ENCODE measurements around the gene MR1. TPM values are rescaled to one million over a fixed set of nuclear protein-coding genes. Genes with fewer than 3 reads are reported as not detected.
A peak's percentile ranks its signal among the peaks of the same experiment; 100 is the strongest.

MR1 gene
- total and polyA plus RNA-seq, 5 donors from 2014 or later = 30.5 to 48.7 (median 43.8) TPM

DNA sequence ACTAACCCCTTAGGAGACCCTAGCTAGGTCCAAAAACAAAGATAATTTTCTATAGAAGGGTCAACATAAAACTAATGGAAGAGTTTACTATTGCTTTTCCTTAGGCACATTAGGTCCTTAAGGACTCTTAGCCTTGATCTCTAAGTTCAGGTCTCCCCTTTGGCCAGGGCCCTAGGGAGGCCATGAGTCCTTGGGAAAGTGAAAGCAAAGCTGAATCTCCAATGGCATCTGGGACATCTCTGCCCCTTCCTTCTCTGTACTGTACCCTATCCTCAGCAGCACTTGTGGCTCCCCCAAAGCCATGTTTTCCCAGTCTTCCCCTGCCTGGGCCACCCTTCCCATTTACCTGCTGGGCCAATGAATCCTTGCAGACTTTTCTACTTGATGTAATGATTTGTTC is 69.1 kb downstream of the MR1 start:
- Mint-ChIP-seq H3K9me3 (no peaks in the 10 kb centered on the region), H3K27ac (peak overlapping the region; percentile 8 to 89 (median 73)), H3K27me3 (peaks cover 18% of the 10 kb centered on the region), H3K4me3 (peak overlapping the region in 3 of 4 donors; percentile 19 to 86 (median 59)), H3K4me1 (peaks cover 17 to 69% (median 56%) of the 10 kb centered on the region in 4 donors), H3K36me3 (no peaks in the 10 kb centered on the region)
- H3K4me1 ChIP-seq (ENCODE audit: control insufficient read depth, insufficient read depth, low read length, poor library complexity, severe bottlenecking) = peaks cover 49% of the 10 kb centered on the region
- no peak overlapping the region for H3K4me3 ChIP-seq (ENCODE audit: low read depth, low read length)
- H3K27ac ChIP-seq (ENCODE audit: insufficient read depth, low read length, poor library complexity, severe bottlenecking) = no peak overlapping the region
- H3K36me3 ChIP-seq (ENCODE audit: control insufficient read depth, insufficient read depth, low read length) = no peaks in the 10 kb centered on the region
- ATAC-seq (ENCODE audit: low read depth in 2 of 2) (no peak), DNase-seq (no peak)
- peaks cover under 1% of the 10 kb centered on the region for H3K27me3 ChIP-seq (ENCODE audit: control insufficient read depth, insufficient read depth, low read length)
- H3K9me3 ChIP-seq (ENCODE audit: control insufficient read depth in 2 of 2, low read length in 2 of 2) = no peaks in the 10 kb centered on the region

DNA sequence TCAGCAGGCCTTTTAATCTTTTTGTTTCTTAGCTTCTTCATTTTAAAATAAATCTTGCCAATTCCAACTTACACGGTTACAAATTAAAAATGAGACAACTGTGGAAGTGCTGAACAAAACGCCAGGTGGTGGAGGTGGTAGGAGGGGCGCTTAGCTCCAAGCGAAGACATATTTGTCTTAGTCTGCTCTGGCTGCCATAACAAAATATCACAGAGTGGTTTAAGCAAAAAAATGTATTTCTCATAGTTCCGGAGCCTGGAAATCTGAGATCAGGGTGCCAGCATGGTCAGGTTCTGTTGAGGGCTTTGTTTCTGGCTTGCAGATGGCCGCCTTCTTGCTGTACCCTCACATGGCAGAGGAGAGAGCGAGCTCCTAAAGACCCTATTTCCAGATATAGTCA is 69.6 kb downstream of the MR1 start:
- Mint-ChIP-seq H3K4me3 (peak overlapping the region in 3 of 4 donors; percentile 27 to 90 (median 86)), H3K4me1 (peaks cover 12 to 64% (median 53%) of the 10 kb centered on the region in 4 donors), H3K27ac (peak overlapping the region in 2 of 3 donors; percentile 73 to 84), H3K27me3 (peaks cover 21% of the 10 kb centered on the region), H3K9me3 (no peaks in the 10 kb centered on the region), H3K36me3 (no peaks in the 10 kb centered on the region)
- Histone ChIP-seq H3K36me3 (ENCODE audit: control insufficient read depth, insufficient read depth, low read length) (no peaks in the 10 kb centered on the region), H3K27ac (ENCODE audit: insufficient read depth, low read length, poor library complexity, severe bottlenecking) (no peak overlapping the region), H3K27me3 (ENCODE audit: control insufficient read depth, insufficient read depth, low read length) (peaks cover 2% of the 10 kb centered on the region), H3K9me3 (ENCODE audit: control insufficient read depth in 2 of 2, low read length in 2 of 2) (no peaks in the 10 kb centered on the region), H3K4me3 (ENCODE audit: low read depth, low read length) (no peak overlapping the region), H3K4me1 (ENCODE audit: control insufficient read depth, insufficient read depth, low read length, poor library complexity, severe bottlenecking) (peaks cover 49% of the 10 kb centered on the region)
- ATAC-seq (ENCODE audit: low read depth in 2 of 2) (no peak), DNase-seq (no peak)

DNA sequence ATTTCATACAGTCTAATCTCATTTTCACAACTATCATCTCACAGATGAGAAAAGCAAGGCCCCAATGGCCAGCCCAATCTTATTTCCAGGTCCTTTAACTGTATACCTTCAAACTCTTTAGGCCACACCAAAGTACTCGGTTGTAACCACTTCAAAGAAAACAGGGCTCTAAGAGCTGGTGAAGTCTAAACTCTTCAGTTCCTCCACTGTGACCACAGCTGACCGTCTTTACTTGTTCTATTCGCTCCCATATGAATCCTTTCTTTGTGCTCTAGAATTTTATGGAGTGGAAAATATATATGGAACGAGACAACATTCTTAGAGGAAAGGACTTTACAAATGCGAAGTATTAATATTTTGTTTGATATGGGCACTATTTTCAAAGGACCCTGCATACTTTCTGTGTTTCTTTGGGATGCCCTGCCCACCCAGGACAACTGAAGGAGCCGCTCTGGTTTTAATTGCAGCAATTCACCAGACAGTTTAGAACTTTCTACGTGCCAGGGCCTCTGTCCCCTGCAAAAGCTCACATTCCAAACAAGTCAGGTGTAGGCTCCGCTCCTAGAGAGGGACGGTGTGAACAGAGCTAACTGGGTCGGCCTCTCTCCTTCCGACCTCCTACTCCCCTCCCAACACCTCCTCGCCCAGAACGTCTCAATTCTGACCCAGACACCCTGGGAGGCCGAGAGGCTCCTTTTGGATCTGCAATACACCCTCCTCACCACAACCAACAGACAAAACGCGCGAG is 70.4 kb downstream of the MR1 start:
- Histone ChIP-seq H3K27ac (ENCODE audit: insufficient read depth, low read length, poor library complexity, severe bottlenecking) (peak overlapping the region; percentile 73), H3K4me1 (ENCODE audit: control insufficient read depth, insufficient read depth, low read length, poor library complexity, severe bottlenecking) (peaks cover 47% of the 10 kb centered on the region), H3K9me3 (ENCODE audit: control insufficient read depth in 2 of 2, low read length in 2 of 2) (no peaks in the 10 kb centered on the region), H3K27me3 (ENCODE audit: control insufficient read depth, insufficient read depth, low read length) (peaks cover 2% of the 10 kb centered on the region), H3K36me3 (ENCODE audit: control insufficient read depth, insufficient read depth, low read length) (no peaks in the 10 kb centered on the region), H3K4me3 (ENCODE audit: low read depth, low read length) (peak overlapping the region; percentile 41)
- no peak for ATAC-seq (ENCODE audit: low read depth in 2 of 2)
- Mint-ChIP-seq H3K36me3 (no peaks in the 10 kb centered on the region), H3K4me1 (peaks cover 11 to 60% (median 49%) of the 10 kb centered on the region in 4 donors), H3K4me3 (peak overlapping the region; percentile 86 to 96 (median 88)), H3K9me3 (peaks cover 0 to 2% (median 0%) of the 10 kb centered on the region in 7 donors), H3K27ac (peak overlapping the region; percentile 66 to 93 (median 84)), H3K27me3 (peaks cover 26% of the 10 kb centered on the region)
- DNase-seq = peak in 1 of 3 donors; percentile 28

DNA sequence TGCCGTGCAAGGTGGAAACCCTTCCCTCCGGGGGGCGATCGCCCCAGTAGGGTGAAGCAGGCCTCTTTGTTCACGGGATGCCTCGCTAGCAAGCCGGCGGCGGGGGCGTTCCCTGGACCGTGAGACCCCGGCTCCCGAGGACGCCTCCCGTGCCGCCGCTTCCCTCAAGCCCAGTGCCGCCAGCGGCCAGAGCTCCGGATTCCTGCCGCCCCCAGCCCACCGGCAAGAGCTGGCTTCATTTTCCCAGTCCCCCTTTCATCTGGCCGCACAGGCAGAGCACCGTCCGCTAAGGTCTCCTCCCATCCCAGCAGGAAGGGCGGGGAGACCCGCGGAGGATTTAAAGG is 71.0 kb downstream of the MR1 start:
- H3K36me3 Mint-ChIP-seq = no peaks in the 10 kb centered on the region
- H3K4me1 Mint-ChIP-seq = peaks cover 7 to 55% (median 43%) of the 10 kb centered on the region in 4 donors
- peak overlapping the region in 2 of 3 donors; percentile 84 to 93 for H3K27ac Mint-ChIP-seq
- ATAC-seq (ENCODE audit: low read depth in 2 of 2) = peak; percentile 11 to 21
- Histone ChIP-seq H3K9me3 (ENCODE audit: control insufficient read depth in 2 of 2, low read length in 2 of 2) (no peaks in the 10 kb centered on the region), H3K27ac (ENCODE audit: insufficient read depth, low read length, poor library complexity, severe bottlenecking) (peak overlapping the region; percentile 73), H3K36me3 (ENCODE audit: control insufficient read depth, insufficient read depth, low read length) (no peaks in the 10 kb centered on the region), H3K27me3 (ENCODE audit: control insufficient read depth, insufficient read depth, low read length) (peaks cover 2% of the 10 kb centered on the region), H3K4me1 (ENCODE audit: control insufficient read depth, insufficient read depth, low read length, poor library complexity, severe bottlenecking) (peaks cover 41% of the 10 kb centered on the region), H3K4me3 (ENCODE audit: low read depth, low read length) (peak overlapping the region; percentile 41)
- peaks cover 26% of the 10 kb centered on the region for H3K27me3 Mint-ChIP-seq
- peak; percentile 34 to 54 (median 49) for DNase-seq
- peaks cover 0 to 2% (median 0%) of the 10 kb centered on the region in 7 donors for H3K9me3 Mint-ChIP-seq
- H3K4me3 Mint-ChIP-seq = peak overlapping the region; percentile 86 to 96 (median 88)

DNA sequence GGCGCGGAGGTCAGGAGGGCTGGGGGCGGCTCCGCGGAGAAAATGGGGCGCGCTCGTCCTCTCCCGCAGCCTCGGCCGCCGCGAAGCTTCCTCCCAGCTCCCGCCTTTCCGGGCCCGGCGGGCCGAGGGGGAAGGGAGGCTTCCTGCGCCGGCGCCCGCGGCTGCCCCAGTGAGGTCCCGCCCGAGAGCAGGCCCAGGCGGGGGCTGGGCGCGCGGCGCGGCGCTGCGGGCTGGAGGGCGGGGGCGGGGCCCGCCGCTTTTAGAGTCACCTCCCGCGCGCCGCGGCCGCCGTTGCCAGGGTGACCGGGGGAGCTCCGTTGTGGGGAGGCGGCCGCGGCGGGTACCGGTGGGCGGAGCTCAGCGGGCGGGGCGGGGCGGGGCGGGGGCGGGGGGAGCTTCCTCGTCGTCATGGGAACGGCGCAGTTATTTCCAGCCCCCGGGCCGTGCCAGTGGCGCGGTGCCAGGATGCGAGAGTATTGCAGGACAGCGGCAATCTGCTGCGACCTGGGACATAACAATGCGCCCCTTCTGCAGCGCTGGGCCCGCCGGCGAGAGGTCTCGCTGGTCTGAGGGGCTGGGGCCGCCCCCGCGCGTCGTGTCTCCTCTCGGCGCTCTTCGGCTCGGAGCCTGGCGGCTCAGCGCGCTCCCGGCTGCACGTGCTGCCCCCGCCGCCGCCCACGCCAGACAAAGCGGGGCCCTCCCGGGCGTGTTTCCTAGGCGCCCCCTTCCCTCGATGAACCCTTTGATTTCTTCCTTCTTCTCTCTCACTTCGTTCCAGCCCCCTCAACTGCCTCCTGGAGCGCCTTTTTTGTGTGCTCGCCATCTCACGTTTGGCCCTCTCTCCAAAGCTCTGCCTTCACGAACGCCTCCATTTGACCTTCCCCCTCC is 71.6 kb downstream of the MR1 start:
- H3K27ac ChIP-seq (ENCODE audit: insufficient read depth, low read length, poor library complexity, severe bottlenecking) = peak overlapping the region; percentile 73
- no peaks in the 10 kb centered on the region for H3K36me3 ChIP-seq (ENCODE audit: control insufficient read depth, insufficient read depth, low read length)
- peak overlapping the region; percentile 57 for H3K4me3 ChIP-seq (ENCODE audit: low read depth, low read length)
- H3K4me1 ChIP-seq (ENCODE audit: control insufficient read depth, insufficient read depth, low read length, poor library complexity, severe bottlenecking) = peaks cover 35% of the 10 kb centered on the region
- peak overlapping the region; percentile 79 to 96 (median 89) for H3K4me3 Mint-ChIP-seq
- H3K9me3 ChIP-seq (ENCODE audit: control insufficient read depth in 2 of 2, low read length in 2 of 2) = no peaks in the 10 kb centered on the region
- peaks cover 31% of the 10 kb centered on the region for H3K27me3 Mint-ChIP-seq
- H3K27ac Mint-ChIP-seq = peak overlapping the region; percentile 83 to 94 (median 88)
- peaks cover 2% of the 10 kb centered on the region for H3K27me3 ChIP-seq (ENCODE audit: control insufficient read depth, insufficient read depth, low read length)
- peaks cover 0 to 2% (median 0%) of the 10 kb centered on the region in 7 donors for H3K9me3 Mint-ChIP-seq
- peak; percentile 91 to 93 (median 92) for DNase-seq
- no peaks in the 10 kb centered on the region for H3K36me3 Mint-ChIP-seq
- peaks cover 4 to 49% (median 38%) of the 10 kb centered on the region in 4 donors for H3K4me1 Mint-ChIP-seq
- peak; percentile 92 to 93 for ATAC-seq (ENCODE audit: low read depth in 2 of 2)

DNA sequence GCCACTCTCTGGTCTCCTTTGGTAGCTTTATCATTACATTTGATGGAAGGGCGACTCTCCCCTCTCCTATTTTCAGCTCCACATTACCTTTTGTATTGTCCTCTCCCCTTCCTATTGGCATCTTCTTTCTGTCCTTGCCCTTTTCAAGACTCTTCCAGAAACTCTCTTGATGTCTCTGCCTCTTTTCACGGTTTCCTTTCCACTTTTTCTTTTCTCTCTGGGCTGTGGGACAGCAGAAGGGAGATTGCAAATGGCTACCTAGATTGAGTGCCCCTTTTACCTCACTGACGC is 72.2 kb downstream of the MR1 start:
- Histone ChIP-seq H3K4me1 (ENCODE audit: control insufficient read depth, insufficient read depth, low read length, poor library complexity, severe bottlenecking) (peaks cover 29% of the 10 kb centered on the region), H3K27me3 (ENCODE audit: control insufficient read depth, insufficient read depth, low read length) (peaks cover 2% of the 10 kb centered on the region), H3K9me3 (ENCODE audit: control insufficient read depth in 2 of 2, low read length in 2 of 2) (no peaks in the 10 kb centered on the region), H3K27ac (ENCODE audit: insufficient read depth, low read length, poor library complexity, severe bottlenecking) (peak overlapping the region; percentile 57), H3K4me3 (ENCODE audit: low read depth, low read length) (peak overlapping the region; percentile 57), H3K36me3 (ENCODE audit: control insufficient read depth, insufficient read depth, low read length) (no peaks in the 10 kb centered on the region)
- Mint-ChIP-seq H3K36me3 (no peaks in the 10 kb centered on the region), H3K27ac (peak overlapping the region; percentile 83 to 94 (median 88)), H3K9me3 (peaks cover 0 to 2% (median 0%) of the 10 kb centered on the region in 7 donors), H3K4me3 (peak overlapping the region; percentile 79 to 91 (median 89)), H3K27me3 (peaks cover 37% of the 10 kb centered on the region), H3K4me1 (peaks cover 4 to 43% (median 33%) of the 10 kb centered on the region in 4 donors)
- no peak for ATAC-seq (ENCODE audit: low read depth in 2 of 2)
- no peak for DNase-seq

DNA sequence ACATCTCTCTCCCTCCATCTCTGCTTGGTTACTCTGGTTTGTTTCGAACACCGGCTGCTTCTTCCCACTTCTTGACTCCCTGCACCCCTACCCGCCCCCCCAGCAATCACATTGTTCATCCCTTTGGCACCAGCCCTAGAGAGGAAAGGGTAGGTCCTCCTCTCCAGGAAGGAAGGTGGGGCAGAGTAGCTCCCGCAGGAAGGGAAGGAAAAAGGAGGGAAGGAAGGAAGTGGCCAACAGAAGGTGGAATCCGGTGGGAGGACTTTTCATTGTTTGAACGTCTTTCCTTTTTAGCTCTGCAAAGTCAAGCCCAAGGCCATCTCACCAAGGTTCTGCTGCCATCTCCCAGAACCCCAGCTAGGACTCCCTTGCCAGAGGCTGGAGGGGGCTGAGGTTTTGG is 72.7 kb downstream of the MR1 start:
- Histone ChIP-seq H3K4me3 (ENCODE audit: low read depth, low read length) (no peak overlapping the region), H3K4me1 (ENCODE audit: control insufficient read depth, insufficient read depth, low read length, poor library complexity, severe bottlenecking) (peaks cover 25% of the 10 kb centered on the region), H3K36me3 (ENCODE audit: control insufficient read depth, insufficient read depth, low read length) (no peaks in the 10 kb centered on the region), H3K27ac (ENCODE audit: insufficient read depth, low read length, poor library complexity, severe bottlenecking) (no peak overlapping the region), H3K9me3 (ENCODE audit: control insufficient read depth in 2 of 2, low read length in 2 of 2) (no peaks in the 10 kb centered on the region), H3K27me3 (ENCODE audit: control insufficient read depth, insufficient read depth, low read length) (peaks cover 2% of the 10 kb centered on the region)
- Mint-ChIP-seq H3K27ac (peak overlapping the region in 1 of 3 donors; percentile 88), H3K4me1 (peaks cover 4 to 38% (median 28%) of the 10 kb centered on the region in 4 donors), H3K4me3 (peak overlapping the region; percentile 55 to 90 (median 84)), H3K36me3 (no peaks in the 10 kb centered on the region), H3K9me3 (peaks cover 0 to 2% (median 0%) of the 10 kb centered on the region in 7 donors), H3K27me3 (peaks cover 37% of the 10 kb centered on the region)
- DNase-seq (no peak), ATAC-seq (ENCODE audit: low read depth in 2 of 2) (no peak)
